Liver (tissue), 9 donors: ENCODE measurements around the gene HILPDA. TPM values are rescaled to one million over a fixed set of nuclear protein-coding genes. Genes with fewer than 3 reads are reported as not detected.

Source experiments
- DNase-seq: peaks from one replicate; pipeline ENCODE4 v3.0.0-alpha.2; 2017; ENCODE audit warnings: low spot score
- H3K27ac ChIP-seq, 2 donors: one replicate each; pipeline ENCODE4 v1.7.0; 2013; ENCODE audit warnings: inconsistent platforms in 2 of 2, low read length in 2 of 2, control low read depth in 1 of 2, low read depth in 1 of 2, mild to moderate bottlenecking in 1 of 2
- H3K27me3 ChIP-seq, 4 donors: one replicate each; pipeline versions ENCODE4 v1.6.1 to v1.7.0; 2013; ENCODE audit warnings: low read length in 3 of 4, inconsistent platforms in 1 of 4, mild to moderate bottlenecking in 1 of 4, moderate library complexity in 1 of 4; ENCODE audit not compliant: control insufficient read depth in 4 of 4, insufficient read depth in 4 of 4
- H3K36me3 ChIP-seq, 4 donors: one replicate each; pipeline versions ENCODE4 v1.6.1 to v1.7.0; 2013; ENCODE audit warnings: low read length in 3 of 4, mild to moderate bottlenecking in 3 of 4, low read depth in 1 of 4, moderate library complexity in 1 of 4; ENCODE audit not compliant: control insufficient read depth in 4 of 4, insufficient read depth in 3 of 4
- H3K4me1 ChIP-seq, 4 donors: one replicate each; pipeline versions ENCODE4 v1.6.1 to v1.7.0; 2013; ENCODE audit warnings: low read length in 3 of 4, mild to moderate bottlenecking in 3 of 4, moderate library complexity in 1 of 4; ENCODE audit not compliant: control insufficient read depth in 4 of 4, insufficient read depth in 4 of 4
- H3K4me3 ChIP-seq, 3 donors: one replicate each; pipeline versions ENCODE4 v1.6.1 to v1.7.0; 2013; ENCODE audit warnings: low read length in 3 of 3, control low read depth in 1 of 3, low read depth in 1 of 3, mild to moderate bottlenecking in 1 of 3
- H3K9ac ChIP-seq, 2 donors: one replicate each; pipeline ENCODE4 v1.7.0; 2013; ENCODE audit warnings: low read length in 2 of 2, mild to moderate bottlenecking in 2 of 2, moderate library complexity in 2 of 2, control low read depth in 1 of 2, low read depth in 1 of 2
- H3K9me3 ChIP-seq, 4 donors: one replicate each; pipeline versions ENCODE4 v1.6.1 to v1.7.0; 2013; ENCODE audit warnings: low read length in 3 of 4; ENCODE audit not compliant: control insufficient read depth in 4 of 4
- ATF3 ChIP-seq: IDR thresholded peaks from 2 replicates; pipeline ENCODE4 v1.6.1; 2016; ENCODE audit warnings: antibody characterized with exemption
- CTCF ChIP-seq: fragments of 150-350 bp; IDR thresholded peaks from 2 replicates; pipeline ENCODE4 v1.5.1; 2017; ENCODE audit warnings: improper control_type of control experiment, low read depth, low read length; ENCODE audit not compliant: missing input control
- EGR1 ChIP-seq, 2 donors: IDR thresholded peaks; 2 replicates each; pipeline ENCODE4 v1.6.1; 2016 to 2018; ENCODE audit warnings: antibody characterized with exemption in 2 of 2, low read depth in 2 of 2
- FOXA1 ChIP-seq: IDR thresholded peaks from 2 replicates; pipeline ENCODE4 v1.6.1; 2016; ENCODE audit warnings: antibody characterized with exemption
- FOXA2 ChIP-seq: IDR thresholded peaks from 2 replicates; pipeline ENCODE4 v1.6.1; 2016; ENCODE audit warnings: antibody characterized with exemption
- GABPA ChIP-seq, 2 donors: IDR thresholded peaks in 1 of 2; conservative IDR thresholded peaks in 1 of 2; 2 replicates each; pipeline ENCODE4 v1.6.1; 2016; ENCODE audit warnings: antibody characterized with exemption in 2 of 2, mild to moderate bottlenecking in 1 of 2, moderate library complexity in 1 of 2
- HNF4A ChIP-seq, 2 donors: conservative IDR thresholded peaks; 2 replicates each; pipeline ENCODE4 v1.6.1; 2016; ENCODE audit warnings: antibody characterized with exemption in 2 of 2, mild to moderate bottlenecking in 2 of 2
- HNF4G ChIP-seq: IDR thresholded peaks from 2 replicates; pipeline ENCODE4 v1.6.1; 2016; ENCODE audit warnings: antibody characterized with exemption
- JUND ChIP-seq, 2 donors: IDR thresholded peaks; 2 replicates each; pipeline ENCODE4 v1.6.1; 2016; ENCODE audit warnings: antibody characterized with exemption in 2 of 2
- MAX ChIP-seq: IDR thresholded peaks from 2 replicates; pipeline ENCODE4 v1.6.1; 2016; ENCODE audit warnings: antibody characterized with exemption
- NR2F2 ChIP-seq: IDR thresholded peaks from 2 replicates; pipeline ENCODE4 v1.6.1; 2016; ENCODE audit warnings: antibody characterized with exemption
- RAD21 ChIP-seq, 2 donors: IDR thresholded peaks; 2 replicates each; pipeline ENCODE4 v1.6.1; 2016; ENCODE audit warnings: antibody characterized with exemption in 2 of 2, mild to moderate bottlenecking in 2 of 2
- REST ChIP-seq: IDR thresholded peaks from 2 replicates; pipeline ENCODE4 v1.6.1; 2016; ENCODE audit warnings: antibody characterized with exemption, mild to moderate bottlenecking
- RXRA ChIP-seq, 2 donors: IDR thresholded peaks; 2 replicates each; pipeline ENCODE4 v1.6.1; 2017 to 2018; ENCODE audit warnings: antibody characterized with exemption in 2 of 2, mild to moderate bottlenecking in 1 of 2
- SP1 ChIP-seq: IDR thresholded peaks from 2 replicates; pipeline ENCODE4 v1.6.1; 2018; ENCODE audit warnings: antibody characterized with exemption, mild to moderate bottlenecking
- TAF1 ChIP-seq: conservative IDR thresholded peaks from 2 replicates; pipeline ENCODE4 v1.6.1; 2016; ENCODE audit warnings: antibody characterized with exemption, mild to moderate bottlenecking
- YY1 ChIP-seq: IDR thresholded peaks from 2 replicates; pipeline ENCODE4 v1.6.1; 2016; ENCODE audit warnings: antibody characterized with exemption, mild to moderate bottlenecking
- WGBS: extraction: QIAGEN DNeasy Blood & Tissue Kit; methylation state at CpG from one replicate; pipeline ENCODE4 v1.1.7; 2013; 5-methylcytosine and 5-hydroxymethylcytosine counted together
- polyA plus RNA-seq, 2 donors: library from polyadenylated mRNA; stranded (reverse) in 1 of 2; unstranded in 1 of 2; fragments of 200-250 nt in 1 of 2; fragments of >200 nt in 1 of 2; fragmentation: Nextera tagmentation in 1 of 2; extraction: Ambion mirVana in 1 of 2; gene quantifications; one replicate each; pipeline versions ENCODE4 v1.2.1 to v1.2.3, GENCODE V29; 2013 to 2015
- total RNA-seq, 2 donors: library from RNA; depleted of rRNA; stranded (reverse); fragments of >200 nt; gene quantifications; one replicate each; pipeline ENCODE4 v1.2.3, GENCODE V29; 2014
- TF ChIP-seq, protein P1 (sequence below): IDR thresholded peaks from 2 replicates; pipeline ENCODE4 v1.6.1; 2016; ENCODE audit warnings: antibody characterized with exemption
- donor health status: healthy.
- donor health status: healthy.
- donor health status: healthy.
- donor health status: healthy.
- donor health status: healthy.

Gene HILPDA
- total and polyA plus RNA-seq, 4 donors = 3.9 to 5.6 (median 5.2) TPM

DNA sequence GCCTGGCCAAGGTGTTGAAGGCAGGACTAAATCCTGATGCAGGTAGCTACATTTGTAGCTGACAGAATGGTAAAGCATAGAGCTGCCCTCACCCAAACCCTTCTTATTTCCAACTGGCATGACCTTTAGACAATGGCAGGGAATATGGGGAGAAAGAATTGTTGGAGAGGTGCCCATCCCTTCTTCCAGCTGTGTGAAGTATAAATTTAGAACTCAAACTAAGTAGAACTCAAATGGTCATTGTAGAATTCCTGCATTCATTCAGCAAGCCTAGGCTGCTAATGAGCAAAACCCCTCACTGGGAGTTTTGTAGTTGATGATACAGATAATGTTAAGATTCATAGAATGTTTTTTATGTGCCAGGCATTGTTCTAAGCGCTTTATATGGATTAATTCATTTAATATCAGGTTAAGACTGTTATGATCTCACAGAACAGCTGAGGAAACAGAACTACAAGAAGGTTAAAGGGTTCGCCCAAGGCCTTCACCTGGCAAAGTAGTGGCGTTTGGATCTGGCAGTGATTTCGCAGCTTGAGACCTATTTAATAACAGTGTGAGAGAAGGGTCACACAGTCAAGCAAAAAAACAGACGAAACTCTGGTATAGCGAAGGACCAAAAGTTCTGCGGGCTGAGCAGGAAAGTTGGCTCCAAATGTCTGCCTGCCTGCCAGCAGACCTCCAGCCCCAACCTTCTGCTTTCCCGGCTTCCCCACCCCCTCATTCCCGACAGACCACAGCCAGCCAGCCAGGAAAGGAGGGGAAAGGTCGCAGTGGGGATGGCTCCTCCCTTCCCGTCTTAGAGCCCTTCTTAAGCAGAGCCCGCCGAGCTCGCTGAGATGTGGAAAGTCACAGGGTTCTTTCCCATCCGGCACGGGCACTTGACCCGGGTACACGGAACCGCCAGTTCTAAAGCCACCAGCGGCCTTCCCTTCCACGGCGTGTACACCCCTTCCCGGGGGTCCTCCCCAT, 1.6 kb upstream of the HILPDA start:
- H3K27me3 ChIP-seq = no peaks in the 10 kb centered on the region
- H3K9me3 ChIP-seq = no peaks in the 10 kb centered on the region
- peak; percentile 90 to 94 for TF ChIP-seq RXRA (IDR thresholded peaks at IDR 0.05)
- TF ChIP-seq HNF4G = no peak
- TF ChIP-seq EGR1 (IDR thresholded peaks at IDR 0.05; ENCODE audit: low read depth in 2 of 2) = peak; percentile 82 to 94
- peak; percentile 92 for TF ChIP-seq NR2F2
- TF ChIP-seq MAX = peak; percentile 58
- peak; percentile 26 to 54 for TF ChIP-seq HNF4A (conservative IDR thresholded peaks at IDR 0.05)
- TF ChIP-seq GABPA (IDR thresholded peaks at IDR 0.05 in 1 of 2, conservative IDR thresholded peaks at IDR 0.05 in 1 of 2) = peak in 1 of 2 donors; percentile 24
- no peak for TF ChIP-seq FOXA1
- TF ChIP-seq, protein P1, sequence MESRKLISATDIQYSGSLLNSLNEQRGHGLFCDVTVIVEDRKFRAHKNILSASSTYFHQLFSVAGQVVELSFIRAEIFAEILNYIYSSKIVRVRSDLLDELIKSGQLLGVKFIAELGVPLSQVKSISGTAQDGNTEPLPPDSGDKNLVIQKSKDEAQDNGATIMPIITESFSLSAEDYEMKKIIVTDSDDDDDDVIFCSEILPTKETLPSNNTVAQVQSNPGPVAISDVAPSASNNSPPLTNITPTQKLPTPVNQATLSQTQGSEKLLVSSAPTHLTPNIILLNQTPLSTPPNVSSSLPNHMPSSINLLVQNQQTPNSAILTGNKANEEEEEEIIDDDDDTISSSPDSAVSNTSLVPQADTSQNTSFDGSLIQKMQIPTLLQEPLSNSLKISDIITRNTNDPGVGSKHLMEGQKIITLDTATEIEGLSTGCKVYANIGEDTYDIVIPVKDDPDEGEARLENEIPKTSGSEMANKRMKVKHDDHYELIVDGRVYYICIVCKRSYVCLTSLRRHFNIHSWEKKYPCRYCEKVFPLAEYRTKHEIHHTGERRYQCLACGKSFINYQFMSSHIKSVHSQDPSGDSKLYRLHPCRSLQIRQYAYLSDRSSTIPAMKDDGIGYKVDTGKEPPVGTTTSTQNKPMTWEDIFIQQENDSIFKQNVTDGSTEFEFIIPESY = no peak
- TF ChIP-seq SP1 = peak; percentile 95
- peak; percentile 29 for TF ChIP-seq ATF3
- TF ChIP-seq FOXA2 = no peak
- TF ChIP-seq YY1 = peak; percentile 54
- TF ChIP-seq TAF1 = no peak
- TF ChIP-seq RAD21 (IDR thresholded peaks at IDR 0.05) = no peak
- peak overlapping the region; percentile 96 to 99 for H3K27ac ChIP-seq
- peaks cover 4 to 30% (median 11%) of the 10 kb centered on the region in 4 donors for H3K4me1 ChIP-seq
- H3K9ac ChIP-seq = peak overlapping the region in 1 of 2 donors; percentile 64
- peak overlapping the region in 1 of 3 donors; percentile 73 for H3K4me3 ChIP-seq
- WGBS = 35% methylated on average over 23 of the region's 23 CpGs
- DNase-seq = peak; percentile 68
- no peaks in the 10 kb centered on the region for H3K36me3 ChIP-seq

DNA sequence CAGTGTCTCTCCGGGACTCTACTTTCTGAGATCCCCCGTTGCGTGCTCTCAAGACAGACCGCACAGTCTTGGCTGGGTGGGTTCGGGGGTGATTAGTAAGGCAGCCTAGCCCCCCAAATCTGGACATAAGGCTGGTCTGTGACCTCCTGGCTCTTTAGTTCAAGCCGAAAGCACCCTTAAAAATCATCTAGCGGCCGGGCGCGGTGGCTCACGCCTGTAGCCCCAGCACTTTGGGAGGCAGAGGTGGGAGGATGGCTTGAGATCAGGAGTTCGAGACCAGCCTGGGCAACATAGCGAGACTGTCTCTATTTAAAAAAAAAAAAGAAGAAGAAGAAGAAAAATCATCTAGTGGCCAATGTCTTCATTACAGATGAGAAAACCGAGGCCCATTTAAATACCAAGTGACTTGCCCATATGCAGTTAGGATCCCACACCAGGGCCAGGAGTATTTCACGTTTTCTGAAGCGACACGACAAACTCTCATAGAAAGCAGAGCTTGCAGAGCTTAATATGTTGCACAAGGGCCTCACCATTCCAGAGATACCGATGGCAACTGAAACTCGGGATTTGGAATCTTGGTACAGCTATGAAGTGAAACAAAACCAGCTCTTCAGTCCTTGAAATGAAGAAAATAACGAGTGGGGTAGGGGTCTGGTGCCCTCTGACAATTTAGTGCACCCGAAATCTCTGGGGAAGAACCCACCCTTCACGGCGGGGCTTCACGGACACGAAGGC, 703 bp upstream of the HILPDA start:
- Histone ChIP-seq H3K27ac (peak overlapping the region; percentile 96 to 99), H3K4me1 (peaks cover 4 to 30% (median 11%) of the 10 kb centered on the region in 4 donors), H3K9ac (peak overlapping the region; percentile 62 to 97), H3K36me3 (no peaks in the 10 kb centered on the region), H3K4me3 (peak overlapping the region; percentile 52 to 75 (median 73)), H3K9me3 (no peaks in the 10 kb centered on the region), H3K27me3 (no peaks in the 10 kb centered on the region)
- no peak for DNase-seq
- TF ChIP-seq ATF3 (no peak), YY1 (no peak), NR2F2 (no peak), CTCF (no peak), SP1 (no peak), TAF1 (no peak), EGR1 (IDR thresholded peaks at IDR 0.05; ENCODE audit: low read depth in 2 of 2) (no peak), HNF4G (no peak), RXRA (IDR thresholded peaks at IDR 0.05) (no peak), FOXA1 (no peak), JUND (IDR thresholded peaks at IDR 0.05) (no peak), REST (no peak)
- TF ChIP-seq, protein P1 = no peak
- 50% methylated on average over 25 of the region's 25 CpGs for WGBS
